ENCODE data around the gene CHKA. TPM values are rescaled to one million over a fixed set of nuclear protein-coding genes. Genes with fewer than 3 reads are reported as not detected.

The CHKA gene
- total and polyA plus RNA-seq, 9 of the 15 experiments (the other 6 are each of a cell fraction or from before 2014, with no cell fraction given) = 3.6 to 37.0 (median 30.2) TPM

DNA sequence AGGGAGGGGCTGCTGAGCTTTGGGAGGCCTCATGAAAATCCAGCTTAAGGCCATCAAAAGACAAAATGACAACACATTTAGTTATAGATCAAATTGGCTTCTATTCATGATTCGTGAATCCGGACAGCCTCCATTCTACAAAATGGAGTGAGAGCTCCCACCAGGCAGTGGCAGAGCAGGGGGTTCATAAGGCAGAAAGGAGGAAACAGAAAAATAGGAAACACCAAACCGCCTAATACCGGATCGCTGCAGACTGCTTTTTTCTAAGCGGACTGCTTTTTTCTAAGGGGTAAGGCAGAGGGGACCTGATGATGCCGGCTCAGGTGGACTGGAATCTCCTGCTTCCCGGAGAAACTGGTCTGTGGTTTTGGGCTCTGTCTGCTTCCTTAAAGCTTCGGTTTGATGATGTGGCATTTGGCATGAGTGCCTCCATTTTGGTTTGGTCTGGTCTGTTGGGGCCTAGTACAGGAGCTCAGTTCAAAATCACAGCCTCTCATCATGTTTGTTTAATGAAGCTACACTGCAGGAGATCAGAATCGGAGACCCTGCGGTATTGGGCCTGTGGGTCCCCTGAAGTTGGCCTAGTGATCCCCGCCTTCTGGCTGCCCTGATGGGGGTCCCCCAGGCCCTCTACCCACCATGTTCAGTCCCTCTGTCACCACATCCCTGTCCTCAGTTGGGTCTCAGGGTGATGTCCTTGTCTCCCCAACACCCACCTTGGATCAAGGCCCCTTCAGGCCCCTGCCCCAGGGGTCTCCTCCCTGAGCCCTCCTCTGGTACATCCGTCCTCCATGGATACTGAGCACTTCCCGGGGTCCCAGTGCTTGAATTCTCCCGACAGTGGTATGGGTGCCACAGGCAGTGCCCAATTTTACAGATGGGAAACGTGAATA lies 109.9 kb downstream of the CHKA start (continued):
- TF ChIP-seq, protein P1, sequence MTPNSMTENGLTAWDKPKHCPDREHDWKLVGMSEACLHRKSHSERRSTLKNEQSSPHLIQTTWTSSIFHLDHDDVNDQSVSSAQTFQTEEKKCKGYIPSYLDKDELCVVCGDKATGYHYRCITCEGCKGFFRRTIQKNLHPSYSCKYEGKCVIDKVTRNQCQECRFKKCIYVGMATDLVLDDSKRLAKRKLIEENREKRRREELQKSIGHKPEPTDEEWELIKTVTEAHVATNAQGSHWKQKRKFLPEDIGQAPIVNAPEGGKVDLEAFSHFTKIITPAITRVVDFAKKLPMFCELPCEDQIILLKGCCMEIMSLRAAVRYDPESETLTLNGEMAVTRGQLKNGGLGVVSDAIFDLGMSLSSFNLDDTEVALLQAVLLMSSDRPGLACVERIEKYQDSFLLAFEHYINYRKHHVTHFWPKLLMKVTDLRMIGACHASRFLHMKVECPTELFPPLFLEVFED (CRISPR knock-in tag; conservative IDR thresholded peaks at IDR 0.05) = no peak
- TF ChIP-seq EZH2 (IDR thresholded peaks at IDR 0.05; ENCODE audit: borderline replicate concordance, low read depth, low read length) (no peak), SIN3B (IDR thresholded peaks at IDR 0.05; ENCODE audit: low read depth) (no peak), MXI1 (IDR thresholded peaks at IDR 0.05; ENCODE audit: low read depth, low read length) (no peak), RBFOX2 (IDR thresholded peaks at IDR 0.05; ENCODE audit: low read depth, low read length) (no peak), RBM15 (IDR thresholded peaks at IDR 0.05; ENCODE audit: insufficient read depth, low read length) (no peak), STAT5B (CRISPR knock-in tag; IDR thresholded peaks at IDR 0.05) (no peak), PTRF (tag; IDR thresholded peaks at IDR 0.05) (peak; percentile 86), MAZ (CRISPR knock-in tag; conservative IDR thresholded peaks at IDR 0.05 in 1 of 2, IDR thresholded peaks at IDR 0.05 in 1 of 2) (0 out of 4 replicates have a peak, but pooled peaks of 1 of the 2 experiments have one; percentile 22), ZNF830 (CRISPR knock-in tag; IDR thresholded peaks at IDR 0.05) (no peak), POLR2H (tag; IDR thresholded peaks at IDR 0.05; ENCODE audit: low read depth) (no peak), ZNF274 (IDR thresholded peaks at IDR 0.05; ENCODE audit: borderline replicate concordance, low read depth, low read length) (no peak), MIER1 (IDR thresholded peaks at IDR 0.05; ENCODE audit: low read depth) (no peak), SRF (CRISPR knock-in tag; IDR thresholded peaks at IDR 0.05) (no peak), HSF4 (CRISPR knock-in tag; IDR thresholded peaks at IDR 0.05; ENCODE audit: borderline replicate concordance) (no peak), ZNF780A (CRISPR knock-in tag; IDR thresholded peaks at IDR 0.05) (no peak), NR3C1 (CRISPR knock-in tag; IDR thresholded peaks at IDR 0.05) (no peak)
- TF ChIP-seq, protein P2, sequence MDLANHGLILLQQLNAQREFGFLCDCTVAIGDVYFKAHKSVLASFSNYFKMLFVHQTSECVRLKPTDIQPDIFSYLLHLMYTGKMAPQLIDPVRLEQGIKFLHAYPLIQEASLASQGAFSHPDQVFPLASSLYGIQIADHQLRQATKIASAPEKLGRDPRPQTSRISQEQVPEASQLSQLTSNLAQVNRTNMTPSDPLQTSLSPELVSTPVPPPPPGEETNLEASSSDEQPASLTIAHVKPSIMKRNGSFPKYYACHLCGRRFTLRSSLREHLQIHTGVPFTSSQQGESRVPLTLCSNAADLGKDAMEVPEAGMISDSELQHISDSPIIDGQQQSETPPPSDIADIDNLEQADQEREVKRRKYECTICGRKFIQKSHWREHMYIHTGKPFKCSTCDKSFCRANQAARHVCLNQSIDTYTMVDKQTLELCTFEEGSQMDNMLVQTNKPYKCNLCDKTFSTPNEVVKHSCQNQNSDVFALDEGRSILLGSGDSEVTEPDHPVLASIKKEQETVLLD (IDR thresholded peaks at IDR 0.05) = no peak
- TF ChIP-seq, protein P3, sequence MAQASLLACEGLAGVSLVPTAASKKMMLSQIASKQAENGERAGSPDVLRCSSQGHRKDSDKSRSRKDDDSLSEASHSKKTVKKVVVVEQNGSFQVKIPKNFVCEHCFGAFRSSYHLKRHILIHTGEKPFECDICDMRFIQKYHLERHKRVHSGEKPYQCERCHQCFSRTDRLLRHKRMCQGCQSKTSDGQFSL (CRISPR knock-in tag; IDR thresholded peaks at IDR 0.05) = no peak
- TF ChIP-seq, protein P3 (tag; IDR thresholded peaks at IDR 0.05) = peak in 1 of 2 experiments; percentile 85; a peak in 2 of 4 replicates
- TF ChIP-seq, protein P4, sequence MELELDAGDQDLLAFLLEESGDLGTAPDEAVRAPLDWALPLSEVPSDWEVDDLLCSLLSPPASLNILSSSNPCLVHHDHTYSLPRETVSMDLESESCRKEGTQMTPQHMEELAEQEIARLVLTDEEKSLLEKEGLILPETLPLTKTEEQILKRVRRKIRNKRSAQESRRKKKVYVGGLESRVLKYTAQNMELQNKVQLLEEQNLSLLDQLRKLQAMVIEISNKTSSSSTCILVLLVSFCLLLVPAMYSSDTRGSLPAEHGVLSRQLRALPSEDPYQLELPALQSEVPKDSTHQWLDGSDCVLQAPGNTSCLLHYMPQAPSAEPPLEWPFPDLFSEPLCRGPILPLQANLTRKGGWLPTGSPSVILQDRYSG (tag; conservative IDR thresholded peaks at IDR 0.05; ENCODE audit: low read depth) = peak; percentile 67; the same call in 1 of the 2 replicates
